OCI-LY3 (cell line): Measurements from ENCODE around the gene DEFB108B.
"Not testable (repeated sequence)": the region's sequence is repeated elsewhere in the genome, so short reads cannot be mapped to it uniquely, and the experiment has no call there.

Experiments
- EZH2phosphoT487 ChIP-seq: fragments of 200-600 bp; shearing (Covaris generic); IDR thresholded peaks from 2 replicates; pipeline ENCODE4 v1.6.1; 2018; ENCODE audit warnings: antibody characterized with exemption, mixed run types, low read depth
- TF ChIP-seq, protein P1 (sequence below): fragments of 200-600, 300-600 bp; sonication (generic); IDR thresholded peaks from 2 replicates; pipeline ENCODE4 v1.5.1; 2014; ENCODE audit warnings: antibody characterized with exemption, low read length, low read depth

DNA sequence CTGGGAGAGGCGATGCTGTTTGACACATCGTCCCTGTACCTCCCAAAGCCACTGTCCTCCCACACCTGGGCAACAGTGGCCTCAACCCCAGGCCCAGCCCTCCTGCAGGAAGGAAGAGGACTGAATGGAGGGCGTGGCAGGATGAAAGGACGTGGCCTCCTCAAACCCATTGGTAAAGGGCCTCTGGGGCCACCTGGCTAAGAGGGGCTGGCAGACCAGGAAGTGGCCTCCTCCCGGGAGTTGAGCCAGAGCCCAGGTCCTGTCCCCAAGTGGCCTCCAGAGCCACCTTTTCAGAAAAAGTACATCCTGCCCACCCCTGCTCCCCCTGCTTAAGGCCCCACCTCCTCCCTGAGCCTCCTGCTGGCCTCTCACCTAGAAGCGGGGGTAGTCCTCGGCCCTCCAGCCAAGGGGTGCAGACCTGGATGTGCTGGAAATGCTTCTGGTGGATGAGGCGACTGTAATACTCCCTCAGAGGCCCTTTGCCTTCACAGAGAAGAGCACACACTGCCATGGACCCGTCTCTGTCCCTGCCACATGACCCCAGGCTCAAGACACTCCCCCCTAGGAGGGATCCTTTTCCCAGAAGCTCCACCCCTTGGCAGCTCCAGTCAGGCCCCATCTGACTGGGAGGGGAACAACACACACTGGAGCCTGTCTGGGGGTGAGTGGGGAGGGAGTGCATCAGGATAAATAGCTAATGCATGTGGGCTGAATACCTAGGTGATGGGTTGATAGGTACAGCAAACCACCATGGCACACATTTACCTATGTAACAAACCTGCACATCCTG, 28.6 kb upstream of the DEFB108B start:
- TF ChIP-seq, protein P1, sequence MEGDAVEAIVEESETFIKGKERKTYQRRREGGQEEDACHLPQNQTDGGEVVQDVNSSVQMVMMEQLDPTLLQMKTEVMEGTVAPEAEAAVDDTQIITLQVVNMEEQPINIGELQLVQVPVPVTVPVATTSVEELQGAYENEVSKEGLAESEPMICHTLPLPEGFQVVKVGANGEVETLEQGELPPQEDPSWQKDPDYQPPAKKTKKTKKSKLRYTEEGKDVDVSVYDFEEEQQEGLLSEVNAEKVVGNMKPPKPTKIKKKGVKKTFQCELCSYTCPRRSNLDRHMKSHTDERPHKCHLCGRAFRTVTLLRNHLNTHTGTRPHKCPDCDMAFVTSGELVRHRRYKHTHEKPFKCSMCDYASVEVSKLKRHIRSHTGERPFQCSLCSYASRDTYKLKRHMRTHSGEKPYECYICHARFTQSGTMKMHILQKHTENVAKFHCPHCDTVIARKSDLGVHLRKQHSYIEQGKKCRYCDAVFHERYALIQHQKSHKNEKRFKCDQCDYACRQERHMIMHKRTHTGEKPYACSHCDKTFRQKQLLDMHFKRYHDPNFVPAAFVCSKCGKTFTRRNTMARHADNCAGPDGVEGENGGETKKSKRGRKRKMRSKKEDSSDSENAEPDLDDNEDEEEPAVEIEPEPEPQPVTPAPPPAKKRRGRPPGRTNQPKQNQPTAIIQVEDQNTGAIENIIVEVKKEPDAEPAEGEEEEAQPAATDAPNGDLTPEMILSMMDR: not testable (repeated sequence)
- not testable (repeated sequence) for TF ChIP-seq EZH2phosphoT487
